ENCODE data around the gene COA4.
"Not testable (repeated sequence)": the region's sequence is repeated elsewhere in the genome, so short reads cannot be mapped to it uniquely, and the experiment has no call there.

COA4 gene

GRCh38 chr11:73902303-73902702 lies 25.7 kb upstream of the COA4 start:
- TF ChIP-seq CTCF (conservative IDR thresholded peaks at IDR 0.05): no peak

GRCh38 chr11:73894725-73895335 lies 18.2 kb upstream of the COA4 start:
- no peak overlapping the region for H3K27ac ChIP-seq
- no peak for TF ChIP-seq CTCF (conservative IDR thresholded peaks at IDR 0.05)
- TF ChIP-seq ZFX (IDR thresholded peaks at IDR 0.05): no peak

More at GRCh38 chr11:73902303-73902702, 25.7 kb upstream of the COA4 start:
- H3K27ac ChIP-seq: no peak overlapping the region

GRCh38 chr11:73893041-73893440 lies 16.4 kb upstream of the COA4 start:
- no peak for TF ChIP-seq CTCF (conservative IDR thresholded peaks at IDR 0.05)
- no peak for TF ChIP-seq ZFX (IDR thresholded peaks at IDR 0.05)
- H3K27ac ChIP-seq: no peak overlapping the region

GRCh38 chr11:73889536-73889935 lies 12.9 kb upstream of the COA4 start:
- no peak for TF ChIP-seq CTCF (conservative IDR thresholded peaks at IDR 0.05)
- no peak for TF ChIP-seq ZFX (IDR thresholded peaks at IDR 0.05)
- no peak overlapping the region for H3K27ac ChIP-seq

- no peak overlapping the region for H3K27ac ChIP-seq
- no peak for TF ChIP-seq CTCF (conservative IDR thresholded peaks at IDR 0.05)
These were observed 12.4 kb upstream of the COA4 start for GRCh38 chr11:73889019-73889418.

GRCh38 chr11:73888244-73888643 lies 11.6 kb upstream of the COA4 start:
- H3K27ac ChIP-seq: no peak overlapping the region
- TF ChIP-seq ZFX (IDR thresholded peaks at IDR 0.05) (no peak), CTCF (conservative IDR thresholded peaks at IDR 0.05) (no peak)

GRCh38 chr11:73883856-73884255 lies 7.2 kb upstream of the COA4 start:
- no peak overlapping the region for H3K27ac ChIP-seq
- TF ChIP-seq CTCF (conservative IDR thresholded peaks at IDR 0.05) (no peak), ZFX (IDR thresholded peaks at IDR 0.05) (no peak)

- H3K27ac ChIP-seq: not testable (repeated sequence)
These were observed 3.8 kb upstream of the COA4 start for GRCh38 chr11:73880449-73880848.

All from C4-2B (cell line).